HG03280 (cell line): ENCODE measurements around the gene NRIP3.

Source experiments
- ATAC-seq: cut with Tn5 transposase; IDR thresholded peaks from one replicate; pipeline ENCODE4 v1.9.1; 2021; ENCODE audit warnings: mild to moderate bottlenecking, moderate library complexity; ENCODE audit not compliant: unreplicated experiment

Gene NRIP3

GRCh38 chr11:8933931-8934330, 69.9 kb downstream of the NRIP3 start:
- ATAC-seq = no peak

DNA sequence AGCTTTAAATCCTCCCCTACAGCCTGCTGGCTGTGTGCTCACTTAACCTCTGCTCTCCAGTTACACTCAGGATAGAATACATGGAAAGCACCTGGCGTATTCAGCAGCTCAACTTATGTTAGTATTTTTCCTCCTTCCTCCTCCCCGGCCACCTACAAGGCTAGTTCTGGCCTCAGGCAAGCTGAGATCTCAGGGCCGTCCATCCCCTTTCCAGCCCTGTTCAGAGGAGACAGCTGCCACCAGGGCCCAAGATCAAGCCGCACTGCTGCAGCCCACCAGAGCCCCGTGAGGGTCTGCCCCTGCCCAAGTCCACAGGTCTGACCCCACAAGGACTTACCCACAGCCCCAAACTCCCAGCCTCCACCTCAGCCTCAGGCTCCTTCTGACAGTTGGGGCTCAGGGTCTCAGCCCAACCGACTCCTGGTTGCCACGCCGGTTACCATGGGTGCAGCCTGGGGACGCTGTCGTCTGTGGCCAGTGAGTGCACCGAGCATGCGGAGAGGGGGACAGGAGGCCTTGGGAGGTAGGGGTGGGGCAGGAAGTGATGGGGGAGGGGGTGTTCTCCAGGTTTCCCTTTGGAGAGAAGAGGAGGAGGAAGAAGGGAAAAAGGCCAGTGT, 71.1 kb downstream of the NRIP3 start, which contains the start of gene C11orf16:
Gene C11orf16 (minus strand): TSS at position 384 of the 617 bp plus-strand sequence. CDS start 639 bp downstream, outside the sequence.
- no peak for ATAC-seq
